Measurements from ENCODE around the gene NPTXR. TPM values are rescaled to one million over a fixed set of nuclear protein-coding genes. Genes with fewer than 3 reads are reported as not detected.
A peak's percentile ranks its signal among the peaks of the same experiment; 100 is the strongest.

Gene NPTXR
- polyA plus RNA-seq, 1 of the 3 experiments (the other 2 are of a cell fraction): 1.2 TPM

- peaks cover 0 to 3% of the 10 kb centered on the region in 2 experiments for H3K36me3 ChIP-seq (replicated peaks in 1 of 2; ENCODE audit: control insufficient read depth in 1 of 2, insufficient read depth in 2 of 2, low read length in 1 of 2)
- TF ChIP-seq NFIC (IDR thresholded peaks at IDR 0.05; ENCODE audit: borderline replicate concordance) (no peak), TAF1 (IDR thresholded peaks at IDR 0.05; ENCODE audit: borderline replicate concordance, low read depth, low read length) (no peak), EP300 (IDR thresholded peaks at IDR 0.05; ENCODE audit: borderline replicate concordance in 1 of 2, low read depth in 1 of 2, low read length in 1 of 2) (no peak), USF2 (IDR thresholded peaks at IDR 0.05; ENCODE audit: borderline replicate concordance, low read depth, low read length) (no peak), YY1 (IDR thresholded peaks at IDR 0.05; ENCODE audit: low read depth) (no peak), SIN3A (IDR thresholded peaks at IDR 0.05; ENCODE audit: borderline replicate concordance, low read depth, low read length) (no peak), NRF1 (IDR thresholded peaks at IDR 0.05; ENCODE audit: low read depth, low read length) (no peak), MAX (IDR thresholded peaks at IDR 0.05; ENCODE audit: low read depth) (no peak), MXI1 (IDR thresholded peaks at IDR 0.05; ENCODE audit: low read depth, low read length) (no peak), FOXJ3 (CRISPR knock-in tag; IDR thresholded peaks at IDR 0.05) (no peak), SMC3 (IDR thresholded peaks at IDR 0.05; ENCODE audit: low read depth, low read length) (no peak), GABPA (IDR thresholded peaks at IDR 0.05; ENCODE audit: low read depth) (no peak), TCF12 (IDR thresholded peaks at IDR 0.05) (no peak), JUND (IDR thresholded peaks at IDR 0.05) (no peak), USF1 (IDR thresholded peaks at IDR 0.05; ENCODE audit: borderline replicate concordance, low read depth) (no peak), CTCF (IDR thresholded peaks at IDR 0.05) (no peak), RAD21 (IDR thresholded peaks at IDR 0.05; ENCODE audit: low read length) (no peak), POLR2AphosphoS5 (IDR thresholded peaks at IDR 0.05; ENCODE audit: low read depth, low read length) (no peak)
- H3K27ac ChIP-seq (ENCODE audit: low read depth in 2 of 2, low read length in 1 of 2): no peak overlapping the region
- H3K9me2 ChIP-seq: no peaks in the 10 kb centered on the region
- H3K4me1 ChIP-seq (ENCODE audit: control insufficient read depth in 1 of 2, insufficient read depth in 2 of 2, low read depth in 1 of 2, low read length in 1 of 2): peaks cover 0 to 5% of the 10 kb centered on the region in 2 experiments; a peak in 1 of 4 replicates
- WGBS (ENCODE audit: low lambda C conversion rate): 92% methylated on average over 10 of the region's 14 CpGs
- H3K9ac ChIP-seq: no peak overlapping the region
- no peaks in the 10 kb centered on the region for H3F3A ChIP-seq (replicated peaks; ENCODE audit: insufficient read depth)
- ChIA-PET POLR2A (interaction anchor here (0.7 kb wide), 1 partner anchor 19 kb away, joined by 3 read pairs; the partner anchor contains the start of gene NPTXR), CTCF (interaction anchor here (1.6 to 4.0 kb wide), 3 partner anchors 7 to 94 kb away, joined by 4 to 28 read pairs (median 25); no protein-coding TSS in a partner anchor)
- H3K9me3 ChIP-seq: no peaks in the 10 kb centered on the region
- no peak overlapping the region for H2AFZ ChIP-seq (ENCODE audit: low read depth)
- no peaks in the 10 kb centered on the region for H4K20me1 ChIP-seq (ENCODE audit: insufficient read depth)
- no peak overlapping the region for H3K4me3 ChIP-seq (ENCODE audit: low read depth in 2 of 2, low read length in 1 of 2)
- H3K27me3 ChIP-seq (ENCODE audit: insufficient read depth): no peaks in the 10 kb centered on the region
- H3K79me2 ChIP-seq (ENCODE audit: insufficient read depth): no peaks in the 10 kb centered on the region
- no peak overlapping the region for H3K4me2 ChIP-seq
- DNase-seq: peak; percentile 60
Observed at GRCh38 chr22:38862375-38863329, 18.8 kb upstream of the NPTXR start.

Data from SK-N-SH (cell line).